ENCODE data around the gene SMIM30.

The SMIM30 gene

DNA sequence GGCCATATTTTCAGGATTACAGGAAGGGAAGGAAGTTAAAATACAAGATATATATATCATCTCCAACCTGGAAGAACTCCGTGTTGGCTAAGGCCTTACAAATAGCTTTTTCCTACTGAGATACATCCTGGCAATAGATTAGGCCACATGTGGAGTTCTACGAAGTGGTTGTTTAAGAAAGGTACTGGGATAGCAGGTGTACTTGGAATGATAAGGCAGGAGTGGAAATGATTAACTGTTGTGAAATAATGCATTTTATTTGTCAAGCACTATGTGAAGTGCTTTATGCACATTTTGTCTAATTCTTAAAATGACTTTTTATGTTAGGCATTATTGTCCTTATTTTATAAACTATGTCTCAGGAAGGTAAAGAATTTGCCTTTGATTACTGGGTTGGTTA lies 18.9 kb upstream of the SMIM30 start:
- Mint-ChIP-seq H3K27ac (no peak overlapping the region), H3K9me3 (no peaks in the 10 kb centered on the region), H3K4me3 (no peak overlapping the region), H3K4me1 (no peaks in the 10 kb centered on the region), H3K36me3 (ENCODE audit: low read depth) (no peaks in the 10 kb centered on the region), H3K27me3 (ENCODE audit: low read depth) (no peaks in the 10 kb centered on the region)
- TF ChIP-seq, protein P1, sequence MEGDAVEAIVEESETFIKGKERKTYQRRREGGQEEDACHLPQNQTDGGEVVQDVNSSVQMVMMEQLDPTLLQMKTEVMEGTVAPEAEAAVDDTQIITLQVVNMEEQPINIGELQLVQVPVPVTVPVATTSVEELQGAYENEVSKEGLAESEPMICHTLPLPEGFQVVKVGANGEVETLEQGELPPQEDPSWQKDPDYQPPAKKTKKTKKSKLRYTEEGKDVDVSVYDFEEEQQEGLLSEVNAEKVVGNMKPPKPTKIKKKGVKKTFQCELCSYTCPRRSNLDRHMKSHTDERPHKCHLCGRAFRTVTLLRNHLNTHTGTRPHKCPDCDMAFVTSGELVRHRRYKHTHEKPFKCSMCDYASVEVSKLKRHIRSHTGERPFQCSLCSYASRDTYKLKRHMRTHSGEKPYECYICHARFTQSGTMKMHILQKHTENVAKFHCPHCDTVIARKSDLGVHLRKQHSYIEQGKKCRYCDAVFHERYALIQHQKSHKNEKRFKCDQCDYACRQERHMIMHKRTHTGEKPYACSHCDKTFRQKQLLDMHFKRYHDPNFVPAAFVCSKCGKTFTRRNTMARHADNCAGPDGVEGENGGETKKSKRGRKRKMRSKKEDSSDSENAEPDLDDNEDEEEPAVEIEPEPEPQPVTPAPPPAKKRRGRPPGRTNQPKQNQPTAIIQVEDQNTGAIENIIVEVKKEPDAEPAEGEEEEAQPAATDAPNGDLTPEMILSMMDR (IDR thresholded peaks at IDR 0.05; ENCODE audit: unreplicated experiment in 3 of 3) = no peak

DNA sequence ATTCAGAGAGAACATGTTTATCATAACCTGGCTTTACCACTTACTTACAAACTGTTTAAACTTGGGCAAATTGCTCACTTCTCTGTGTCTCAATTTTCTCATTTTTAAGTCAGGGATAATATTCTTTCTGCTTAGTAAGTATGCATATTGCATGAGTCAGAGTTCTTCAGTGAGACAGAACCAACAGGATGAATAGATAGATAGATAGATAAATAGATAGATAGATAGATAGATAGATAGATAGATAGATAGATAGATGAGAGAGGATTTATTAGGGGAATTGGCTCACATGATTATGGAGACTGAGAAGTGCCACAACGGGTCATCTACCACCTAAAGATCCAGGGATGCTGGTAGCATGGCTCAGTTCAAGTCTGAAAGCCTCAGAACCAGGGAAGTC lies 15.7 kb upstream of the SMIM30 start:
- Mint-ChIP-seq H3K9me3 (no peaks in the 10 kb centered on the region), H3K4me3 (no peak overlapping the region), H3K4me1 (no peaks in the 10 kb centered on the region), H3K27me3 (ENCODE audit: low read depth) (no peaks in the 10 kb centered on the region), H3K27ac (no peak overlapping the region), H3K36me3 (ENCODE audit: low read depth) (no peaks in the 10 kb centered on the region)
- TF ChIP-seq, protein P1 (IDR thresholded peaks at IDR 0.05; ENCODE audit: unreplicated experiment in 3 of 3) = no peak

DNA sequence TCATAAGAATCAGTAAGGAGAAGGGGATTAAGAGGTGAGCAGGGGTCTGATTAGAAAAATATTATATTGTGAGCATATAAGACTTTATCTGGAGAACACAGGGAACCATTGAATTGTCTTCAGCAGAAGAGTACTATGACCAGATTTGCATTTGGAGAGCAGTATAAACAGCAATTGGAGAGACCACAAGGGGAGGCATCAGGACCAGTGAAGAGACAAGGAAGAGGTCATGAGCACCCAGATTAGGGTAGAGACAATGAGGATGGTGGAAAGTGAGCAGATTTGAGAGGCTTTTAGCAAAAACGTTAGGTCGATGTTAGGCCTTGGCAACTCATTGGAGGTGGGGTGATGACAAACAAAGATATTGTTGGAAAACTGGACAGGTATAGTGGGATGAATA lies 13.0 kb upstream of the SMIM30 start:
- Mint-ChIP-seq H3K27me3 (ENCODE audit: low read depth) (no peaks in the 10 kb centered on the region), H3K27ac (no peak overlapping the region), H3K4me3 (no peak overlapping the region), H3K9me3 (no peaks in the 10 kb centered on the region), H3K36me3 (ENCODE audit: low read depth) (no peaks in the 10 kb centered on the region), H3K4me1 (no peaks in the 10 kb centered on the region)
- TF ChIP-seq, protein P1 (IDR thresholded peaks at IDR 0.05; ENCODE audit: unreplicated experiment in 3 of 3) = no peak

DNA sequence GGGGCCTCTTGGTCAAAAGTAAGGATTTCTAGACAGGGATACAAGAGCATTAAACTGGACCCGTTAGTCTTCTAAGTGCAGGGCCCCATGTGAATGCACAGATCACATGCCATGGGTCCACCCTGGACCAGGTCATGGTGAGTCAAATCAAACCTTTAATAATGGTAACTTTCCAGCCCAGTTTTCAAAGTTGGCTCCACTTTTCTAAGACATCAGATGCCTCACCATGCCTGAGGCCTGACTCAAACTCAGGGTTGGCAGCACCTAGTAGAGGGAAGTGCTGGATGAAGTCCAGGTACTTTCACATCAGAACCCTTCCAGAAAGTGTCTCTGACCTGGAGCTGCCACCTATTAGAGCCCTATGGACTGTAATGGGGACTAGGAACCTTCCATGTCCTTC lies 9.7 kb upstream of the SMIM30 start:
- H3K4me3 Mint-ChIP-seq = no peak overlapping the region
- H3K27me3 Mint-ChIP-seq (ENCODE audit: low read depth) = no peaks in the 10 kb centered on the region
- TF ChIP-seq, protein P1 (IDR thresholded peaks at IDR 0.05; ENCODE audit: unreplicated experiment in 3 of 3) = no peak
- no peaks in the 10 kb centered on the region for H3K9me3 Mint-ChIP-seq
- no peaks in the 10 kb centered on the region for H3K36me3 Mint-ChIP-seq (ENCODE audit: low read depth)
- H3K4me1 Mint-ChIP-seq = no peaks in the 10 kb centered on the region
- H3K27ac Mint-ChIP-seq = no peak overlapping the region

DNA sequence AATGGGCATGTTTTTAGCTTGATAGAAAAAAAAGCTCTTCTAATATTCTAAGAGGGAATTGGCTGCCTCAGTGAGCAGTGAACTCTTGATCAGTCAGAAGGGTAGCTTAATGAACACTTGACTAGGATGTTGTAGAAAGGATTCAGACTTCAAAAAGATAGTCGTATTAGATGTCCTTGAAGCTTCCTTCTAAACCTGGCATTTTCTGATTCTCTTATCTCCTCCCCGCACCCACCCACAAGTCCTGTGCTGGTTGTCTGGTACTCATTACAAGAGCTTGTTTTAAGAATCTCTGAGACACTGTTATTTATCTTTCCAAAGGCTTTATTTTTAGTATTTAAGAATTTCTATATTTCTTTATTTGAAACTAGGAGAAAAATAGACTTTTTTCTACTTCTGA lies 7.4 kb upstream of the SMIM30 start:
- Mint-ChIP-seq H3K36me3 (ENCODE audit: low read depth) (no peaks in the 10 kb centered on the region), H3K4me3 (no peak overlapping the region), H3K4me1 (no peaks in the 10 kb centered on the region), H3K27ac (no peak overlapping the region), H3K9me3 (no peaks in the 10 kb centered on the region), H3K27me3 (ENCODE audit: low read depth) (no peaks in the 10 kb centered on the region)
- TF ChIP-seq, protein P1 (IDR thresholded peaks at IDR 0.05; ENCODE audit: unreplicated experiment in 3 of 3) = no peak

DNA sequence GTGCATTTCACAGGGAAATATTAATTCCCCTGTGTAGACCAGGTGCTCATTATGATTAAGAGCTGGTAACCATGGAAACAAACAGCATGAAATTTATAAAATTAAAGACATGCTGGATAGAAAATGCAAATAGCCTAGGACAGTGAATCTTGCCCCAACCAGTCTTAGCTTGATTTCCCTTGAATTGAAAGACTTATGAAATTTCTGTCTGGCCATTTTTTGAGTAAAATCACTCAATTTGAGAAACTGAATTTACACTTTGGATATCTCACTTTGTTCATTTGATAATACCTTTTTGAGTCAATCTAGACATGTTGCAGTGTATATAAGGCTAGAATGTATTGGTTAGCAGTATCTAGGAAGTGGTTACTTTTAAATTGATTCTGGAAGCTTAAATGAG lies 4.4 kb upstream of the SMIM30 start:
- no peaks in the 10 kb centered on the region for H3K27me3 Mint-ChIP-seq (ENCODE audit: low read depth)
- H3K4me1 Mint-ChIP-seq = peaks cover 2% of the 10 kb centered on the region
- H3K27ac Mint-ChIP-seq = no peak overlapping the region
- TF ChIP-seq, protein P1 (IDR thresholded peaks at IDR 0.05; ENCODE audit: unreplicated experiment in 3 of 3) = no peak
- no peaks in the 10 kb centered on the region for H3K36me3 Mint-ChIP-seq (ENCODE audit: low read depth)
- no peaks in the 10 kb centered on the region for H3K9me3 Mint-ChIP-seq
- no peak overlapping the region for H3K4me3 Mint-ChIP-seq
